GM18505 (cell line): ENCODE results near the gene ZMIZ1.

Source experiments
- ATAC-seq: cut with Tn5 transposase; IDR thresholded peaks from one replicate; pipeline ENCODE4 v1.9.1; 2021; ENCODE audit not compliant: unreplicated experiment
- POLR2A ChIP-seq: IDR thresholded peaks from 4 replicates; pipeline ENCODE4 v1.6.1; 2011; ENCODE audit warnings: borderline replicate concordance; ENCODE audit not compliant: insufficient read depth, insufficient read length; ENCODE audit errors: extremely low read depth

The ZMIZ1 gene

DNA sequence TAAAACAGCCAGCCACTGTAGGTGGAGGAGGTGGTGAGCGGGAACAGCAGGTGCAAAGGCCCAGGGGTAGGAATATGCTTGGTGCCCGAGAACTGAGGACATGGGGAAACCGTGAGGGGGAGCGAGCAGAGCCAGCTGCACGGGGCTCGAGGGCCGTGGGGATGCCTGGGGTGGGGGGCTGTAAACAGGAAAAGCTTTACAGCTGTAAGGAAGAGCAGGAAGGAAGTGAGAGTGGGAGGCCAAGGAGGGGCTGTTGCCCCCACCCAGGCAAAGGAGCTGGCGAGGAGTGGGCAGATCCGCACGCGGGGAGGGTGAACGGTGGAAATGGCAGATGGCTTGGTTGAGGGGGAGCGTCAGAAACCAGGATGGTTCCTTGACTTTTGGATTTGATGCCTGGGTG, 34.4 kb downstream of the ZMIZ1 start:
- no peak for TF ChIP-seq POLR2A
- no peak for ATAC-seq

DNA sequence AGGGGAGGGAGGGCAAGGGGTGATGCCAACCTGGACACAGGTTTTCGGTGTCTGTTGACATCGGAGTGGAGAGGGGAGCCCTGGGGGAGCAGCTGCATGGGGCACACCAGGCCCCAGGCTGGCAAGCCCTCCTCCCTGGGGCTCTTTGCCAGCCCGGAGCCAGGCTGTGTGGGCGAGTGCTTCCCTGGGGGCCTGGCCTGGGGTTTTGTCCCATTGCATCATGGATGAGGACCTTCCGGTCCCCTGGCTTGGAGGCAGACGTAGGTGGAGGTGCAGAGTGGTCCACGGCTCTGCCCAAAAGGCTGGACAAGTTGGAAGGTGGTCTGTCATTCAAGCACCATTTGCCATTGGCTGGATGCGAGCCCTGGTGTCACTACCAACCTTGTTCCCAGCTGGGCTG, 34.8 kb downstream of the ZMIZ1 start:
- ATAC-seq, result no peak

DNA sequence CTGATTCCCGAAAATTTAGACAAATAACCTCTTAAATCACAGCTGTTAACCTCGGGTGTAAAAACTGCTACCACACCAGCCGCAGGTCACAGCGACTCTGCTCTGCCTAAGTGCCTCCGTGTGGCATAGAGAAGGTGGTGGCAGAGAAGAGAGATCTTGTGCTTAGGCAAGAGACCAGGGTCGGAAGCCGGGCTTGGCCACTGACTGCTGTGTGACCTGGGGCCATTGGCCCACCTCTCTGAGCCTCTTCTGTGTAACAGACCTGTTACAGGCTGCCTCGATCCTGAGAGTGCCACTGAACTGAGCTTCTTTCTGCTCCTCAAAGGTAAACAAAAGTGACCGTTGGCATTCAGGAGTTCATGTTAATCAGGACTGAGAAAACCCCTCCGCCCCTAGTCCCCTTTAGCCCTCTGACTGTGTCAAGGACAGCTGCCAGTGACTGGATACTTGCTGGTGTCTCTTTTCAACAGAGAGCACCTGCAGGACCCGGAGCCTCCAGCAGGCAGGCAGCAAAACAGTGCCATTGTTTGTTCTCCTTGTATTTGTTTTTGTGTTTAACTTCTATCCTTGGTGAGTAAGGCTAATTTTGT, 36.5 kb downstream of the ZMIZ1 start:
- ATAC-seq, result no peak
- TF ChIP-seq POLR2A, result no peak

More for the DNA sequence above, 34.8 kb downstream of the ZMIZ1 start:
- TF ChIP-seq POLR2A, result no peak

DNA sequence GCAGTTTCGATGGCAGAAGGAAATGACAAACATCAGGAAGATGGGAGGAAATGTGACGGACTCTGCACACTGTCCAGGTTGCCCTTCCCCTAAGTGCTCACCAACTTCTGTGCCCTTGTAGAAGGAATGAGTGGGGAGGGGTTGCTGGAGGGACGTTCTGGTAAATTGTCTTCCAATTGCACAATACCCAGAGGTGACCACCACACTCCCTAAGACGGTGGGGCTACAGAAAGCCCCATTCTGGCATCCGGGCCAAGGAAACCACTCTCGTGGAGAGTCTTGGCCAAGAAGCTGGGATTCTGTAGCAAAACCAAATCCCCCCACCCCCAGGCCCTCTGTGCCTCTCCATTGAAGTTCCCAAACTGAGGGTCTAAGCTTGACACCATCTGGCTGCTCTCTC, 37.1 kb downstream of the ZMIZ1 start:
- no peak for ATAC-seq
- TF ChIP-seq POLR2A, result no peak

DNA sequence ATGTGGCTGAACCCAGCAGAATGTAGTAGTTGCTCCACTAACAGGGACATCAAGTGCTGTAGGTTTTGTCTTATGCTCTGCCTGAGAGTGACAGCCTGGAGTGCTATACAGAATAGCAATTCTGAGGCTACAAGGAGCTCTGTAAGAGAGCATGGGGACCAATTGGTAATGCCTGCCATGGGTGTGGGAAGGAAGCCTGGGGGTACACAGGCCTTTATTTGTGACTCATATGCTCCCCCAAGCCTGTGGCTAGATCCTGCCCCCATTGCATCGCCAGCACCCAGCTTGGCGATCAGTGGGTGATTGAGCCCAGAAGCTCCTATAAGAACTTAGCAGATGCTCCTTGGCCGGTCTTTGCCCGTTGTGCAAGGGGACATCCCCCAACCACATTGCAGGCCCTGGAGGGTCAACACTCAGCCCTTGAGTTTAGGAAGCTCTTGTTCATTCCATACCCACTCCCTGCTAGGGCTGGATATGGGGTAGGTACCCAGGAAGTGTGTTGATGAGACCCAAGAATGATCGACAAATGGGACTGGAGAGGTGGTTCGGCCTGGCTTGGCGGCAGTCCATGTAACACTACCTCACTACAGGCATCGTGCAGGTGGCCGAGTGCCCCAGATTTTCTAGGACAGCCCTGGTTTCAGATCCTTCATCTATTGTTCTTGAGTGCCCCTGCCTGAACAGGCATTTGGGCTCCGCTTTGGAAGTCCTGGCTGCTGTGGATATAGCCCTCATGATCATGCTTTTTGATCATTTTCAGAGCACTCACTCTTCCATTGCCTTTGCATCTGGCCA, 37.7 kb downstream of the ZMIZ1 start:
- TF ChIP-seq POLR2A, result no peak
- no peak for ATAC-seq

DNA sequence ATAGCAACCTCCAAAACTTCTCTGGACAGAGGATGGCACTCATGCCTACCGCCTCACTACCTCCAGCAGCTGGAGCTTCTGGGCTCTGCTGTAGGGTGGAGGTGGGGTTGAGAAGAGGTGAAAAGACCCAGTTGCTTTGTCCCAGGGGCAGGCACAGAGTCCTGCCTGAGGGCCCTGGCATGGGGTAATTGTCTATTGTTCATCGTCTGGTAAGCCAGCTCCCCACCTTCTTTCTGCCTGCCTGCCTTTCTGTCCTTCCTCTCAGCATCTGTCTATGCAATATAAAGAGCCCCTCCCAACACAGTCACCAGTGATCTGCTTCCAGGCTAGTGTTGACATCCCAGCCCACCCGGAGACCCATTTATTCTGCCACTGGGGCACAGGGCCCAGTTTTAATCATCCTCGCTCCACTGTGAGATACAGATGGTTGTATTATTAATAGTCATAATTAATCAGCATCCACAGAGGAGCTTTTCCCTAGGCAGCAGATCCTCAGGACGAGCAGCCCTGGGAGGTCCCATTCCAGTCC, 39.0 kb downstream of the ZMIZ1 start:
- no peak for ATAC-seq
- TF ChIP-seq POLR2A, result no peak

DNA sequence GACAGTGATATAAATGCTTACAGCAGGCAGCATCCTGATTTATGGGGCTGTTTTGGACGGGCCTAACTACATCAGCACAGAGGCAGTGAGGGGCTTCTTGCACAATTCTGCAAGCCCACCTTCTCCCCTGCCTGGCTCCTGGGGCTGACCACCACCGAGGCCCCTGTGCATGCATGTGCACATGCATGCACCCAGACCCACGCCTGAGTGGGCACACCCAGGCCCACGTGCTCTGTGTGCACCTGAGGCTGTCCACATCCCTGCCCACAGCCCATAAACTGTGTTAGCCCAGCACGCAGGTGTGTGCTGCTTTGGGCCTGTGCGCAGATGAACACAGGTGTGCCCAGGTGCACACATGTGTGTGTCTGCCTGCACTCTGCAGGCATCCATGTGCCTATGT, 40.0 kb downstream of the ZMIZ1 start:
- no peak for ATAC-seq
- TF ChIP-seq POLR2A, result no peak

DNA sequence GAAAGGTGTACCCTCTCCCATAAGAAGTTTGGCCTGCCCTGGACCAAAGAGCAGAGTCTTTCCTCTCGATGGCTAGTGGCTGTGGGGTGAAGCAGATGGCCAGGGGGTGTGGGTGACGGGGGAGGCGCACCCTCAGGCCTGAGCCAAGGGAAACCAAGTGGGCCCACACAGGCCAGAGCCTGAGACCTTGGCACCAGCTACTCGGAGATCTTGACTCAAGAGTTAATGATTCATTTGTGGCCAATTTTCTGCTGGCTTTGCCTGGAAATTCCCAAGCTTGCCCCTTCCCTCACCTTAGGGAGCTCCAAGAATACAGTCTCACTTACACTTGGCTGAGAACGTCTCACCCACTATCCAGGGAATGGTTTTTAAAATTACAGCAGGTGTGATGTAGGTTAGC, 42.7 kb downstream of the ZMIZ1 start:
- TF ChIP-seq POLR2A, result no peak

DNA sequence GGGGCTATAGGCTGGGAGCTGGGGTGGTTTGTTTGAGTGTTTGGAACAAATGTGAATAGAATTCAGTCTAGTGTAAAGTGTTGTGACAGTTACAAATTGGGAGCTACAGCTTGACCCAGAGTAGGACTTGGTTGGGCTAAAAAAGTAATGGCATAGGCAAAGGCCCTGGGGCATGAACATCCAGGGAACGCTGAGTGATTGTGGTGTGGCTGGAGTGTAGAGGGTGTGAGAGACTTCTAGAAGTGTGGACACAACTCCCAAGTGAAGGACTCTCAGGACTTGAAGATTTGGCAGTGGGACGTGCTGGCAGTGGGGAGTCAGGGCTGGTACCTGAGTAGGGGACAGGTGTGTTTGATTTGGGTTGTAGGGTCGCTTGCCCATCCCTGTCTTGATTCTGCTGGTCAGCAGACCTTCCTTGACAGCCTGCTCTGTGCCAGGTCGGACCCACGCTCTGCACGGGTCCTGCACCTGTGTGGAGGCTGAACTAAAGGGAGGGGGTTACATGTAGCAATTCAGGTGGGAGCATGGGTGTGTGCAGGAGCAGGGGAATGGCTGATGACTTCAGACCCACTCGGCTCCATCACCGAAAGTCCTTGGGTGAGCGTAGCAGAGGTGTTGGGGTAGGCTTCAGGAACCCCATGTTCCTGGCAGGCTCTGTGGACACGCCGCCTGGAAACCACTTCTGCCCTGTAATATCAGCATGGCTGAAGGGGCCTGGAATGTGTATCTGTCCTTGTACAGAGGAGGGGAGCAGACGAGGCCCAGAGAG, 43.3 kb downstream of the ZMIZ1 start:
- ATAC-seq, result no peak
- no peak for TF ChIP-seq POLR2A

More for the DNA sequence above, 42.7 kb downstream of the ZMIZ1 start:
- ATAC-seq, result no peak

DNA sequence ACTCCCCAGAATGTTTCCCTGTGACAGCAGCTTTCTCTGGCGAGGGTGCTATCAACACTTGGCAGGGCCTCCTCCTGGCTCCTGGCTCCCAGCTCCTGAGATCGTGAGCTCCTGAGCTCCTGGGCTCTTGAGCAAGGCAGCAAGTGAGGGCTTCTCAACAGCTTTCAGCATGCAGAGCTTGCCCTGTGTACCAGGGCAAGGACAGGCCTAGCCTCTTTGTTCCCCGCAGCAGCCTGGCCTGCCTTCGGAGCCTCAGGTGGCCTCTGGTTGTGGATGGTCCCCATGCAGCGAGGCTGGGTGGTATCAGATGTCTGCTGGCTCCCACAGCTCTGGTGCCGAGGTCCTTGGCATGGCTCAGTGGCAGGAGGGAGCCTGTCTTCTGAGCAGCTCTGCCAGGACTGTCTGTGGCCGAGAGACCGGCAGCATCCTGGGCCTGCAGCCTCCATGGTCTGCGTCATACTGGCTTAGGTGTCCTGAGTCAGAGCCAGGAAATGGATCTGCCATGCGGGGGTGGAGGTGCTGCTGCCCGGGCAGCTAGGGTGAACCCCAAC, 44.2 kb downstream of the ZMIZ1 start:
- TF ChIP-seq POLR2A, result no peak
- ATAC-seq, result no peak

DNA sequence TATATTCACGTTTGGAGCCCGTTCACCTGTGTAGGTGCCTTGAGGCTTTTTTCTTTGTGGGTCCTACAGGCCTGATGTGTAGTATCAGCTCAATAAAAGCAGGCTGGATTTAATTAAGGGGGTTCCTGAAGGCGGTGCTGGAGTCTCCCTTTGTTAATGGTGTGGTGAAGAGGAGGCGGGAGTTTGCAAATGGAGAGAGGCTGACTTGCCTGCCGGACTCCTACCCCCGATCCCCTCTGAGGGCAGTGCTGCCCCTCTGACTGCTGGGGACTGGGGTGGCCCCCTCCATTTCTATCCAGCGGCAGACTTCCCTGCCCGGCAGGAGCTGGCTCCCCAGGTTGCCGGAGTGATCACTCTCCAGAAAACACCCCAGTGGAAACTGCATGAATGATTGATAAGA, 45.1 kb downstream of the ZMIZ1 start:
- TF ChIP-seq POLR2A, result no peak
- ATAC-seq, result no peak

DNA sequence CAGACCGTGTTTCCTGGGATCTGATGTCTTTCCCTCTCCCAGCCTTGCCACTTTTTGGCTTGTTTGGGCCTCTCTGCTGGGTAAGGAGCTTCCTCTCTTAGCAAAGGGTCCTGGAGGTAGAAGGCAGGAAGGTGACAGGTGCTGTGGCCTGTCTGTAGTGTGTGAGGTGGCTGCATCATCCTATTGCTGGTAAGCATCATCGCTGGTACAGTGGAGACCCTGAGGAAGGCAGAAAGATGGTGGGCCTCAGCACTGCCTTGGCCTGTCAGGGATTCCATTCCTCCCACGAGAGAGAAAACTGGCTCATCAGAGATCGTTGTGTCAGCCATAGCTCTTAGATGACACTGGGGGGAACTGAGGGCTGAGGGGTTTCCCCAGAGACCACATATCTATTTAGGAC, 46.5 kb downstream of the ZMIZ1 start:
- TF ChIP-seq POLR2A, result no peak
- no peak for ATAC-seq

DNA sequence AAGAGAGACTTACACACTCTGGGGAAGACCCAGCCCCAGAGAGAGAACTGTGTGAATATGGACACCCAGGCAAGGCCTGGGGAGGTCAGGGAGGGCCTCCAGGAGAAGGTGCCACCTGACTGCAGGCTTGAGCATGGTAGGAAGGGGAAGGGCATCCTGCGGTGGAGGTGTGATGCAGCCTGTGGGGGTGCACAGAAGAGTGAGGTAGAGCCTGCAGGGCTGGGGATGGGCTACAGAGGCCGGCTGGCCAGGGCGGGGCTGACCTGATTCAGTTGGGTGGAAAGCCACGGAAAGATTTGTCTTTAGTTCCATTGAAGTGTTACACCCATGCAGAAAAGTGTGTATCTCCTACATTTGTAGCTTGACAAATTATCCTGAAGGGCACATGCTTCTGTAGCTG, 47.6 kb downstream of the ZMIZ1 start:
- TF ChIP-seq POLR2A, result no peak
- ATAC-seq, result peak; percentile 40
